ENCODE data around the gene INPP5D. TPM values are rescaled to one million over a fixed set of nuclear protein-coding genes. Genes with fewer than 3 reads are reported as not detected.

Gene INPP5D
- total and polyA plus RNA-seq, 2 of the 8 experiments (the other 6 are each of a cell fraction or from before 2014, with no cell fraction given) = 4.5 to 7.1 TPM

DNA sequence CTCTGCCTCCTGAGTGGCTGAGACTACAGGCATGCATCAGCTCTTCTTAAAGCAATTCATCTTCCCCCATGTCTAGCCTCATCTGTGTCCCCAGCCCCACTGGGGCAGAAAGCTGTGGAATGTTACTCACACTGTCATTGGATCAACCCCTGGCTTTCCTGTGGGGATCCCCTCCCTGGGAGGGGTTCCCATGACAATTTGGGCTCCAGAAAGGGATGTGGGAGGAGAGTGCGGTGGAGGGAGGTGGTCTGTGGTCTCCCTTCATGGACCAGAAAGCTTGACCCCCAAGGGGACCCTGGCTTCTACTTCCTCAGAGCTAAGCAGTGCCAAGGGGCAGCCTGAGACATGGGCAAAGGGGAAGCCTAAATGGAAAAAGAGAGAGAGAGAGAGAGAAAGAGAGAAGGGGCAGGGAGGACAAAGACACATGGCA is 48.4 kb upstream of the INPP5D start (continued):
- TF ChIP-seq EP300 (IDR thresholded peaks at IDR 0.05; ENCODE audit: borderline replicate concordance in 1 of 2, low read depth in 2 of 2, low read length in 2 of 2) = no peak
- no peak for TF ChIP-seq TAF7 (optimal IDR thresholded peaks at IDR 0.05; ENCODE audit: borderline replicate concordance, low read depth, low read length)

All from H1 (cell line).